ENCODE results near the gene LCE2A.

GRCh38 chr1:152747831-152748230, 49.7 kb downstream of the LCE2A start:
- TF ChIP-seq CTCF (conservative IDR thresholded peaks at IDR 0.05) (no peak), ZFX (IDR thresholded peaks at IDR 0.05) (no peak)

Measured in C4-2B (cell line).